A549 (cell line): ENCODE results near the gene NDUFB11. TPM values are rescaled to one million over a fixed set of nuclear protein-coding genes. Genes with fewer than 3 reads are reported as not detected.

Source experiments
- ATAC-seq, 2 experiments: fragments of 200-7000 bp in 1 of 2; fragments of >200 bp in 1 of 2; cut with Nextera tagmentation in 1 of 2; cut with Tn5 transposase in 1 of 2; 3 replicates each; pipeline versions ENCODE4 v1.8.0 to v1.9.1; 2018 to 2020; ENCODE audit warnings: mild to moderate bottlenecking in 1 of 2, moderate library complexity in 1 of 2
- CTCF ChIA-PET: fragments of 300-600 bp; sonication (Branson Sonifier 250); formaldehyde crosslinking; extraction: SDS; loops from one replicate; lab custom pipeline; 2021; ENCODE audit warnings: antibody characterized with exemption, inconsistent platforms; lab: Yijun Ruan, JAX
- POLR2A ChIA-PET: fragments of 350-600 bp; formaldehyde crosslinking; extraction: SDS; loops from one replicate; lab custom pipeline; 2021; ENCODE audit warnings: antibody characterized with exemption, inconsistent platforms; lab: Yijun Ruan, JAX
- DNase-seq, 2 experiments: peaks; one replicate each; pipeline versions ENCODE4 v3.0.0 to v3.0.0-alpha.2; 2011 to 2016; ENCODE audit warnings: low read depth in 1 of 2, low spot score in 1 of 2
- FAIRE-seq: peaks from 2 replicates; lab custom pipeline; 2011; peaks lifted over from hg19 to GRCh38; lab: Jason Lieb, UNC
- H3K27ac ChIP-seq, 2 experiments: fragments of >200 bp; sonication (Bioruptor Twin); formaldehyde crosslinking; 3 replicates each; pipeline ENCODE4 v1.5.1; 2016 to 2017
- H3K4me1 ChIP-seq: fragments of >200 bp; sonication (Bioruptor Twin); formaldehyde crosslinking; 3 replicates; pipeline ENCODE4 v1.6.1; 2016
- H3K4me2 ChIP-seq: fragments of >200 bp; sonication (Bioruptor Twin); formaldehyde crosslinking; 3 replicates; pipeline ENCODE4 v1.6.1; 2016
- H3K4me3 ChIP-seq: fragments of >200 bp; sonication (Bioruptor Twin); formaldehyde crosslinking; 3 replicates; pipeline ENCODE4 v1.5.1; 2016
- H3K9me3 ChIP-seq: fragments of >200 bp; sonication (Bioruptor Twin); formaldehyde crosslinking; 3 replicates; pipeline ENCODE4 v1.6.1; 2016
- CBX2 ChIP-seq: fragments of 200-600 bp; sonication (generic); IDR thresholded peaks from 2 replicates; pipeline ENCODE4 v1.6.1; 2016; ENCODE audit warnings: low read depth, mild to moderate bottlenecking, borderline replicate concordance
- CBX8 ChIP-seq: fragments of 200-600 bp; sonication (generic); IDR thresholded peaks from 2 replicates; pipeline ENCODE4 v1.6.1; 2016
- CEBPB ChIP-seq, 2 experiments: fragments of >200 bp in 1 of 2; sonication (Bioruptor Twin) in 1 of 2; formaldehyde crosslinking in 1 of 2; IDR thresholded peaks; 2 replicates each; pipeline ENCODE4 v1.6.1; 2012 to 2016
- CHD2 ChIP-seq: fragments of 150-350 bp; IDR thresholded peaks from 2 replicates; pipeline ENCODE4 v1.6.1; 2014; ENCODE audit warnings: low read length; ENCODE audit not compliant: partially characterized antibody
- CHD4 ChIP-seq: fragments of 200-600 bp; sonication (generic); IDR thresholded peaks from 2 replicates; pipeline ENCODE4 v1.6.1; 2016; ENCODE audit warnings: antibody characterized with exemption, mild to moderate bottlenecking, borderline replicate concordance
- CTCF ChIP-seq: fragments of >200 bp; sonication (Bioruptor Twin); formaldehyde crosslinking; IDR thresholded peaks from 3 replicates; pipeline ENCODE4 v1.5.1; 2016
- EP300 ChIP-seq, 2 experiments: fragments of >200 bp; sonication (Bioruptor Twin); formaldehyde crosslinking; IDR thresholded peaks; 2 replicates in 1 of 2; 3 replicates in 1 of 2; pipeline ENCODE4 v1.6.1; 2016 to 2017
- ESRRA ChIP-seq: fragments of 150-350 bp; IDR thresholded peaks from 2 replicates; pipeline ENCODE4 v1.6.1; 2014; ENCODE audit warnings: mild to moderate bottlenecking, low read length, borderline replicate concordance
- FOSB ChIP-seq: fragments of 250-450 bp; sonication (Bioruptor Pico); IDR thresholded peaks from 2 replicates; pipeline ENCODE4 v1.5.0; 2020; ENCODE audit warnings: mild to moderate bottlenecking, moderate library complexity
- FOXS1 ChIP-seq: fragments of 250-450 bp; sonication (Bioruptor Pico); IDR thresholded peaks from 2 replicates; pipeline ENCODE4 v1.5.0; 2020; ENCODE audit warnings: mild to moderate bottlenecking, moderate library complexity
- HOXB13 ChIP-seq: fragments of 250-450 bp; sonication (Bioruptor Pico); IDR thresholded peaks from 2 replicates; pipeline ENCODE4 v1.5.0; 2020; ENCODE audit warnings: low read depth, mild to moderate bottlenecking, moderate library complexity
- JUN ChIP-seq, 2 experiments: fragments of >200 bp; sonication (Bioruptor Twin); formaldehyde crosslinking; IDR thresholded peaks; 2 replicates in 1 of 2; 3 replicates in 1 of 2; pipeline ENCODE4 v1.6.1; 2016 to 2017
- KDM1A ChIP-seq: fragments of 200-600 bp; sonication (generic); IDR thresholded peaks from 2 replicates; pipeline ENCODE4 v1.6.1; 2016; ENCODE audit warnings: low read depth, mild to moderate bottlenecking
- MAFK ChIP-seq: fragments of 450-650 bp; IDR thresholded peaks from 2 replicates; pipeline ENCODE4 v1.6.1; 2014; ENCODE audit not compliant: partially characterized antibody
- MAZ ChIP-seq: fragments of 150-350 bp; IDR thresholded peaks from 2 replicates; pipeline ENCODE4 v1.6.1; 2014; ENCODE audit warnings: antibody characterized with exemption, low read depth, low read length, borderline replicate concordance
- NFE2L2 ChIP-seq: fragments of 150-350 bp; conservative IDR thresholded peaks from 2 replicates; pipeline ENCODE4 v1.6.1; 2014; ENCODE audit warnings: low read length
- NR3C1 ChIP-seq: fragments of >200 bp; sonication (Bioruptor Twin); formaldehyde crosslinking; IDR thresholded peaks from 3 replicates; pipeline ENCODE4 v1.6.1; 2017
- PBX3 ChIP-seq: IDR thresholded peaks from 2 replicates; pipeline ENCODE4 v1.6.1; 2012
- POLR2A ChIP-seq: IDR thresholded peaks from 2 replicates; pipeline ENCODE4 v1.6.1; 2012; ENCODE audit warnings: mild to moderate bottlenecking, low read length
- RARB ChIP-seq: fragments of 250-450 bp; sonication (Bioruptor Pico); IDR thresholded peaks from 2 replicates; pipeline ENCODE4 v1.8.0; 2021; ENCODE audit warnings: mild to moderate bottlenecking, moderate library complexity
- RCOR1 ChIP-seq: fragments of 150-350 bp; IDR thresholded peaks from 2 replicates; pipeline ENCODE4 v1.6.1; 2014; ENCODE audit warnings: antibody characterized with exemption, low read length, low read depth
- RNF2 ChIP-seq: fragments of 200-600 bp; sonication (generic); IDR thresholded peaks from 2 replicates; pipeline ENCODE4 v1.6.1; 2016; ENCODE audit warnings: low read depth, mild to moderate bottlenecking, antibody characterized with exemption, moderate library complexity, borderline replicate concordance
- ZC3H11A ChIP-seq: fragments of 450-650 bp; IDR thresholded peaks from 2 replicates; pipeline ENCODE4 v1.6.1; 2014; ENCODE audit warnings: antibody characterized with exemption, mild to moderate bottlenecking
- ZFP36 ChIP-seq: fragments of 450-650 bp; IDR thresholded peaks from 2 replicates; pipeline ENCODE4 v1.6.1; 2014; ENCODE audit warnings: borderline replicate concordance; ENCODE audit not compliant: partially characterized antibody
- ZSCAN20 ChIP-seq: fragments of 250-450 bp; sonication (Bioruptor Pico); IDR thresholded peaks from 2 replicates; pipeline ENCODE4 v1.8.0; 2022; ENCODE audit warnings: mild to moderate bottlenecking, moderate library complexity
- WGBS: methylation state at CpG from one replicate; pipeline ENCODE4 v1.1.6; 2017; ENCODE audit errors: missing lambda C conversion rate; 5-methylcytosine and 5-hydroxymethylcytosine counted together
- polyA plus RNA-seq, 4 experiments: library from polyadenylated mRNA; depleted of rRNA in 3 of 4; stranded (reverse); fragments of >200 nt; fragmentation: RNase III in 1 of 4; extraction: RNeasy Plus Mini Kit Qiagen cat#74134 plus additional on column Dnase treatment in 1 of 4; gene quantifications; 2 replicates in 3 of 4; 3 replicates in 1 of 4; pipeline ENCODE4 v1.2.3, GENCODE V29; 2011 to 2017
- TF ChIP-seq, protein P1 (sequence below): IDR thresholded peaks from 2 replicates; pipeline ENCODE4 v1.6.1; 2012
- TF ChIP-seq, protein P2 (sequence below): fragments of 150-350 bp; IDR thresholded peaks from 2 replicates; pipeline ENCODE4 v1.6.1; 2014; ENCODE audit warnings: low read depth, mild to moderate bottlenecking, low read length
- TF ChIP-seq, protein P3 (sequence below): fragments of 200-600 bp; sonication (generic); IDR thresholded peaks from 2 replicates; pipeline ENCODE4 v1.6.1; 2016; ENCODE audit warnings: antibody characterized with exemption, mild to moderate bottlenecking, moderate library complexity

The NDUFB11 gene
- polyA plus RNA-seq, 2 of the 4 experiments (the other 2 are of a cell fraction): 84.5 to 147 TPM

DNA sequence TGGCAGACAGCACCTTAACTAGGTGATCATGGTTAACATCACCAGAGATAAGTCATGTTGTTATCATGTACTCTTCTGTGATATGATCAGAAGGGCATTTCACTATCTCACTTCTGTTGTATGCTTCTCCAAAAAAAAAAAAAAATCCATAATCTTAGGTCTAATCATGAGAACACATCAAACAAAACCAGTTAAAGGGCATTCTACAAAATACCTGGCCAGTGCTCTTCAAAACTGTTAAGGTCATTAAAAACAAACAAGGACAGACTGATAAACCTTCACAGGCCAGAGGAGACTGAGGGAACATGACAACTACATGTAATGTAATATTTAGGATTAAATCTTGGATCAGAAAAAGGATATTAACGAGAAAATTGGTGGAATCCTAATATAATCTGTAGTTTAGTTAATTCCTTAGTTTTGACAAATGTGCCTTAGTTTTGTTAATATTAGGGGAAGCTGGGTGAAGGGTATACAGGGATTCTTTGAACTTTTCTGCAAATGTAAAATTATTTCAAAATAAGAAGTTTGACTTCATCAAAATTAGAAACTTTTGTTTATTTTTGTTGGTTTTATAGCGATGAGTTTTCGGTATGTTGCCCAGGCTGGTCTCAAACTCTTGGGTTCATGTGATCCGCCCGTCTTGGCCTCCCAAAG lies 18.6 kb upstream of the NDUFB11 start:
- Histone ChIP-seq H3K4me1 (peaks cover 8% of the 10 kb centered on the region; the same call in 1 of the 3 replicates), H3K4me2 (no peak overlapping the region), H3K27ac (no peak overlapping the region), H3K9me3 (no peaks in the 10 kb centered on the region), H3K4me3 (no peak overlapping the region)
- no peak for FAIRE-seq
- ATAC-seq: no peak
- DNase-seq: no peak
- WGBS: 95% methylated on average over 5 of the region's 5 CpGs
- ChIA-PET POLR2A (no interaction called here), CTCF (interaction anchor here (0.7 kb wide), 1 partner anchor 232 kb away, joined by 3 read pairs; no protein-coding TSS in a partner anchor)
- no peak for TF ChIP-seq ESRRA
- no peak for TF ChIP-seq RCOR1
- TF ChIP-seq, protein P1, sequence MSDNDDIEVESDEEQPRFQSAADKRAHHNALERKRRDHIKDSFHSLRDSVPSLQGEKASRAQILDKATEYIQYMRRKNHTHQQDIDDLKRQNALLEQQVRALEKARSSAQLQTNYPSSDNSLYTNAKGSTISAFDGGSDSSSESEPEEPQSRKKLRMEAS: no peak
- no peak for TF ChIP-seq CBX2
- no peak for TF ChIP-seq CHD2
- TF ChIP-seq ZC3H11A: no peak
- no peak for TF ChIP-seq HOXB13 (CRISPR knock-in tag)
- TF ChIP-seq MAZ: no peak
- TF ChIP-seq EP300 (IDR thresholded peaks at IDR 0.05): no peak
- no peak for TF ChIP-seq PBX3
- no peak for TF ChIP-seq CHD4

- TF ChIP-seq CEBPB (IDR thresholded peaks at IDR 0.05) (no peak), EP300 (IDR thresholded peaks at IDR 0.05) (no peak), NR3C1 (no peak), ZFP36 (no peak), PBX3 (no peak), RARB (CRISPR knock-in tag) (no peak), JUN (IDR thresholded peaks at IDR 0.05) (no peak), MAFK (no peak), CBX8 (no peak), FOXS1 (CRISPR knock-in tag) (no peak), ZSCAN20 (CRISPR knock-in tag) (no peak), NFE2L2 (no peak), RNF2 (no peak), KDM1A (no peak), FOSB (CRISPR knock-in tag) (no peak), CTCF (no peak), POLR2A (no peak)
- TF ChIP-seq, protein P1: no peak
- TF ChIP-seq, protein P2, sequence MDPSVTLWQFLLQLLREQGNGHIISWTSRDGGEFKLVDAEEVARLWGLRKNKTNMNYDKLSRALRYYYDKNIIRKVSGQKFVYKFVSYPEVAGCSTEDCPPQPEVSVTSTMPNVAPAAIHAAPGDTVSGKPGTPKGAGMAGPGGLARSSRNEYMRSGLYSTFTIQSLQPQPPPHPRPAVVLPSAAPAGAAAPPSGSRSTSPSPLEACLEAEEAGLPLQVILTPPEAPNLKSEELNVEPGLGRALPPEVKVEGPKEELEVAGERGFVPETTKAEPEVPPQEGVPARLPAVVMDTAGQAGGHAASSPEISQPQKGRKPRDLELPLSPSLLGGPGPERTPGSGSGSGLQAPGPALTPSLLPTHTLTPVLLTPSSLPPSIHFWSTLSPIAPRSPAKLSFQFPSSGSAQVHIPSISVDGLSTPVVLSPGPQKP: no peak
- TF ChIP-seq, protein P3, sequence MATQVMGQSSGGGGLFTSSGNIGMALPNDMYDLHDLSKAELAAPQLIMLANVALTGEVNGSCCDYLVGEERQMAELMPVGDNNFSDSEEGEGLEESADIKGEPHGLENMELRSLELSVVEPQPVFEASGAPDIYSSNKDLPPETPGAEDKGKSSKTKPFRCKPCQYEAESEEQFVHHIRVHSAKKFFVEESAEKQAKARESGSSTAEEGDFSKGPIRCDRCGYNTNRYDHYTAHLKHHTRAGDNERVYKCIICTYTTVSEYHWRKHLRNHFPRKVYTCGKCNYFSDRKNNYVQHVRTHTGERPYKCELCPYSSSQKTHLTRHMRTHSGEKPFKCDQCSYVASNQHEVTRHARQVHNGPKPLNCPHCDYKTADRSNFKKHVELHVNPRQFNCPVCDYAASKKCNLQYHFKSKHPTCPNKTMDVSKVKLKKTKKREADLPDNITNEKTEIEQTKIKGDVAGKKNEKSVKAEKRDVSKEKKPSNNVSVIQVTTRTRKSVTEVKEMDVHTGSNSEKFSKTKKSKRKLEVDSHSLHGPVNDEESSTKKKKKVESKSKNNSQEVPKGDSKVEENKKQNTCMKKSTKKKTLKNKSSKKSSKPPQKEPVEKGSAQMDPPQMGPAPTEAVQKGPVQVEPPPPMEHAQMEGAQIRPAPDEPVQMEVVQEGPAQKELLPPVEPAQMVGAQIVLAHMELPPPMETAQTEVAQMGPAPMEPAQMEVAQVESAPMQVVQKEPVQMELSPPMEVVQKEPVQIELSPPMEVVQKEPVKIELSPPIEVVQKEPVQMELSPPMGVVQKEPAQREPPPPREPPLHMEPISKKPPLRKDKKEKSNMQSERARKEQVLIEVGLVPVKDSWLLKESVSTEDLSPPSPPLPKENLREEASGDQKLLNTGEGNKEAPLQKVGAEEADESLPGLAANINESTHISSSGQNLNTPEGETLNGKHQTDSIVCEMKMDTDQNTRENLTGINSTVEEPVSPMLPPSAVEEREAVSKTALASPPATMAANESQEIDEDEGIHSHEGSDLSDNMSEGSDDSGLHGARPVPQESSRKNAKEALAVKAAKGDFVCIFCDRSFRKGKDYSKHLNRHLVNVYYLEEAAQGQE: no peak
- TF ChIP-seq, all 56 proteins: peak for 0
- WGBS: 91% methylated on average over 4 of the region's 4 CpGs
These were observed 16.3 kb upstream of the NDUFB11 start for GRCh38 chrX:47160781-47161180.

More at GRCh38 chrX:47160781-47161180, 16.3 kb upstream of the NDUFB11 start:
- no peak overlapping the region for H3K4me2 ChIP-seq
- POLR2A ChIA-PET: no interaction called here
- FAIRE-seq (no peak), DNase-seq (no peak), ATAC-seq (no peak)
- no peaks in the 10 kb centered on the region for H3K9me3 ChIP-seq
- H3K4me1 ChIP-seq: peaks cover 8% of the 10 kb centered on the region; the same call in 1 of the 3 replicates
- no peak overlapping the region for H3K27ac ChIP-seq
- H3K4me3 ChIP-seq: no peak overlapping the region
- CTCF ChIA-PET: no interaction called here
